Measurements from ENCODE around the gene P2RX7.

Gene P2RX7

GRCh38 chr12:121229826-121230537, 97.3 kb downstream of the P2RX7 start:
- DNase-seq (ENCODE audit: low spot score): peak; percentile 86

GRCh38 chr12:121230538-121230907, 97.8 kb downstream of the P2RX7 start:
- DNase-seq (ENCODE audit: low spot score): no peak

- no peak for DNase-seq (ENCODE audit: low spot score)
Observed at GRCh38 chr12:121232163-121232562, 99.5 kb downstream of the P2RX7 start.

GRCh38 chr12:121232977-121233627, 100.4 kb downstream of the P2RX7 start:
- DNase-seq (ENCODE audit: low spot score): no peak

GRCh38 chr12:121233628-121234020, 100.9 kb downstream of the P2RX7 start:
- no peak for DNase-seq (ENCODE audit: low spot score)

- DNase-seq (ENCODE audit: low spot score): no peak
Observed at GRCh38 chr12:121236776-121237175, 104.1 kb downstream of the P2RX7 start.

- no peak for DNase-seq (ENCODE audit: low spot score)
Observed at GRCh38 chr12:121237415-121237814, 104.7 kb downstream of the P2RX7 start.

All from LoVo (cell line).